Activated T-cell treated with anti-CD3 and anti-CD28 coated beads, Interleukin-2, amount 50 U/mL, for 24 hours (primary cell): ENCODE data around the gene NLRP6.
"Not testable (repeated sequence)": the region's sequence is repeated elsewhere in the genome, so short reads cannot be mapped to it uniquely, and the experiment has no call there.

Source experiments
- DNase-seq: peaks from one replicate; pipeline ENCODE4 v3.0.0-alpha.2; 2020
- H3K27ac Mint-ChIP-seq: 2 replicates; pipeline ENCODE4 v1.8.0; 2020; ENCODE audit warnings: mild to moderate bottlenecking, mixed read lengths
- H3K27me3 Mint-ChIP-seq: 2 replicates; pipeline ENCODE4 v1.8.0; 2020; ENCODE audit warnings: mixed read lengths
- H3K36me3 Mint-ChIP-seq: 2 replicates; pipeline ENCODE4 v1.8.0; 2020; ENCODE audit warnings: low read depth, mixed read lengths
- H3K4me1 Mint-ChIP-seq: 2 replicates; pipeline ENCODE4 v1.8.0; 2020; ENCODE audit warnings: low read depth, mixed read lengths
- H3K4me3 Mint-ChIP-seq: 2 replicates; pipeline ENCODE4 v1.8.0; 2020; ENCODE audit warnings: mild to moderate bottlenecking, moderate library complexity, mixed read lengths
- H3K9me3 Mint-ChIP-seq: 2 replicates; pipeline ENCODE4 v1.8.0; 2020; ENCODE audit warnings: mixed read lengths

The NLRP6 gene

DNA sequence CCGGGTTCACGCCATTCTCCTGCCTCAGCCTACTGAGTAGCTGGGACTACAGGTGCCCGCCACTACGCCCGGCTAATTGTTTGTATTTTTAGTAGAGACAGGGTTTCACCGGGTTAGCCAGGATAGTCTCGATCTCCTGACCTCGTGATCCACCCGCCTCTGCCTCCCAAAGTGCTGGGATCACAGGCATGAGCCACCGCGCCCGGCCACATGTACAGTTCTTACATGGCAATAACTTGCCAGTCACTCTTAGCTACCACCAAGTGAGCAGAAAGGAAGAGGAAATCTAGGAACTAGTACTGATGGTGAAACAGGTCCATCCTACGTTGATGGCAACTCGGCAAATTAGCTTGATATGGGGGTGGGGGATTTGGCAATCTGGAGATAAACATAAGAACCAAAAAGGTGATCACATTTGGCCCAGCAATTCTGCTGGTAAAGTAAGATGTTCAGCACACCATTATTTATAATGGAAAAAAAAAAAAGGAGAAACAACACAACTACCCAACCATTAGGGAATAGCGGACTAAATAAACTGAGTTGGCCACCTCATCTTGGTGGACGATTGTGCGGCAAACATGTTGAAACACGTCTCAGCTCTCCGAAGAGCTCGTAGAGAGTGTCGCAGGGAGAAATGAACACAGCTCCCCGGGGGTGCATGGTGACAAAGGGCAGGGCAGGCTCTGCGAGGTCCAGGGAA lies 5.3 kb downstream of the NLRP6 start:
- peaks cover 49% of the 10 kb centered on the region for H3K4me1 Mint-ChIP-seq
- peaks cover 2% of the 10 kb centered on the region for H3K36me3 Mint-ChIP-seq
- peak; percentile 34 for DNase-seq
- H3K27ac Mint-ChIP-seq, result peak overlapping the region; percentile 34
- no peak overlapping the region for H3K4me3 Mint-ChIP-seq
- no peaks in the 10 kb centered on the region for H3K9me3 Mint-ChIP-seq
- peaks cover 38% of the 10 kb centered on the region for H3K27me3 Mint-ChIP-seq

DNA sequence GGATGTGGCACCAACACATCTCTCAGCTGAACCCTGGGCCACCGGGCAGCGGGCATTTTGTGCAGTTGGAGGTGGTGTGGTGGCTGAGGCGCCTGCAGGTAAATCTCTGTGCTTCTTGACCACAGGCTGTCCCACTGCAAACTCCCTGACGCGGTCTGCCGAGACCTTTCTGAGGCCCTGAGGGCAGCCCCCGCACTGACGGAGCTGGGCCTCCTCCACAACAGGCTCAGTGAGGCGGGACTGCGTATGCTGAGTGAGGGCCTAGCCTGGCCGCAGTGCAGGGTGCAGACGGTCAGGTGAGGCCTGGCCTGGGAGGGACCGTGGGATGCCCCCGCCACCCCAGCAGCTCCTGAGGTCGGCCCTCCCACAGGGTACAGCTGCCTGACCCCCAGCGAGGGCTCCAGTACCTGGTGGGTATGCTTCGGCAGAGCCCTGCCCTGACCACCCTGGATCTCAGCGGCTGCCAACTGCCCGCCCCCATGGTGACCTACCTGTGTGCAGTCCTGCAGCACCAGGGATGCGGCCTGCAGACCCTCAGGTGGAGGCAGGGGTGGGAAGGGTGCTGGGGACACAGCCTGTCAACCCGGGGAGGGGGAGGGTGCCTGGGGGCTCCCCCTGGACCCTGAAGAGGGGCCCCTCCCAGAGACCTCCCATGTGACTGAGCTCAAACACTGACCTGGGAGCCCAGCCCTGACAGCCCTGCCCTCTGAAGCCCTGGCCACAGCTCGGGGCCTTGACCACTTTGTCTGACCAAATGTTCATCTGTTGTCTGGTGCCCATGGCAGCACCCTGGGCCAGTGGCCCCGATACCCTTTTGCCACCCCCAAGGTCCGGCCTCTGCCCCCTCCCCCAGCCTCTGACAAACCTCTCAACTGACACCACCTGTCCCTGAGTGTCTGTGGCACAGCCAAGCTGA lies 6.2 kb downstream of the NLRP6 start:
- Mint-ChIP-seq H3K27me3 (peaks cover 35% of the 10 kb centered on the region), H3K36me3 (peaks cover 2% of the 10 kb centered on the region), H3K9me3 (no peaks in the 10 kb centered on the region), H3K4me3 (no peak overlapping the region), H3K4me1 (peaks cover 47% of the 10 kb centered on the region), H3K27ac (no peak overlapping the region)
- peak; percentile 29 for DNase-seq

DNA sequence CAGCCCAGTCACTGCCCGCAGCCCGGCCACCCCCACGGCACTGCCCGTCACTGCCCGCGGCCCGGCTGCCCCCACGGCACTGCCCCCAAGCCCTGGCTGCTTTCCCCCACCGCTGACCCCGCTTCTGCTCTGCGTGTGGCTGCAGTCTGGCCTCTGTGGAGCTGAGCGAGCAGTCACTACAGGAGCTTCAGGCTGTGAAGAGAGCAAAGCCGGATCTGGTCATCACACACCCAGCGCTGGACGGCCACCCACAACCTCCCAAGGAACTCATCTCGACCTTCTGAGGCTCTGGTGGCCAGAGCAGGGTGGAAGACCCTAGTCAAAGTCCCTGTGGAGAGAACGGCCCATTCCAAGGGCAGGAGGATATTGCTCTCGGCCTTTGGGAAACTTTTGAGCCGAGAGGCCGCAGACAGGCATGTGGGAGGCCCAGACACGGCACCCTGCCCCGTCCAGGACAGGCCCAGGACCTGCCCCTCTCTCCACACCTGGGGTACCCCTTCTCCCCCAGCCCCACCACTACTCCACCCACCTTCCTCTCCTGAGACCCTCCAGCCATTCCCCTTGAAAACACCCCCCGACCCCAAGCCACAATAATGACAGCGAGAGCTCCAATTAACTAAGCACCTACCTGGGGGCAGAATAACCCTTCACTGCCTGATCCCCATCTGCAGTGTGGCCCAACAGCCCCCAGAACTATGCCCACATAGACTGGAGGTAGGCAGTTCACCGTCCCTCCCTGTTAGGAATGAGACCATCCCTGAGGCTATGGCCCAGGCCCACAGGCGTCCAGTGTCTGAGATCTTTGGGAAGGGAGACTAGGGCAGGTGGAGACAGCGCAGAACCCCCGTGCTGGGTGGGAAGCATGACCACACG lies 7.0 kb downstream of the NLRP6 start:
- Mint-ChIP-seq H3K27ac (no peak overlapping the region), H3K36me3 (peaks cover 2% of the 10 kb centered on the region), H3K27me3 (peaks cover 33% of the 10 kb centered on the region), H3K4me1 (peaks cover 51% of the 10 kb centered on the region), H3K4me3 (no peak overlapping the region), H3K9me3 (no peaks in the 10 kb centered on the region)
- peak; percentile 30 for DNase-seq

DNA sequence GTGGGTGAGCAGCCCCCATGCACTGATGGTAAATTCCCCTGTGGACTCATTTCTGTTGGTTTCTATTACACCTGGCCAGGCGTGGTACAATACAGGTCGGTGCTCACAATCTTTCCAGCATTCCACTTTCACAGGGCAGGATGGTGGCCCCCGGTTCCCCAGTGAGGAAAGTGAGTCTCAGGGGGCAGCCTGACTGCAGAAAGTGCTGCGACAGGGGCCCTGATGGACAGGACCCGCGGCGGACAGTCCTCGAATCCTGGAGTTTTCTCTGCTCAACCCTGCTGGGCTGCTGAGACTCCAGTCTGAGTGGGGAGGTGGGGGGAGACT lies 7.7 kb downstream of the NLRP6 start:
- Mint-ChIP-seq H3K36me3 (peaks cover 2% of the 10 kb centered on the region), H3K27me3 (peaks cover 30% of the 10 kb centered on the region), H3K4me3 (no peak overlapping the region), H3K27ac (no peak overlapping the region), H3K9me3 (no peaks in the 10 kb centered on the region), H3K4me1 (peaks cover 50% of the 10 kb centered on the region)
- peak; percentile 23 for DNase-seq

DNA sequence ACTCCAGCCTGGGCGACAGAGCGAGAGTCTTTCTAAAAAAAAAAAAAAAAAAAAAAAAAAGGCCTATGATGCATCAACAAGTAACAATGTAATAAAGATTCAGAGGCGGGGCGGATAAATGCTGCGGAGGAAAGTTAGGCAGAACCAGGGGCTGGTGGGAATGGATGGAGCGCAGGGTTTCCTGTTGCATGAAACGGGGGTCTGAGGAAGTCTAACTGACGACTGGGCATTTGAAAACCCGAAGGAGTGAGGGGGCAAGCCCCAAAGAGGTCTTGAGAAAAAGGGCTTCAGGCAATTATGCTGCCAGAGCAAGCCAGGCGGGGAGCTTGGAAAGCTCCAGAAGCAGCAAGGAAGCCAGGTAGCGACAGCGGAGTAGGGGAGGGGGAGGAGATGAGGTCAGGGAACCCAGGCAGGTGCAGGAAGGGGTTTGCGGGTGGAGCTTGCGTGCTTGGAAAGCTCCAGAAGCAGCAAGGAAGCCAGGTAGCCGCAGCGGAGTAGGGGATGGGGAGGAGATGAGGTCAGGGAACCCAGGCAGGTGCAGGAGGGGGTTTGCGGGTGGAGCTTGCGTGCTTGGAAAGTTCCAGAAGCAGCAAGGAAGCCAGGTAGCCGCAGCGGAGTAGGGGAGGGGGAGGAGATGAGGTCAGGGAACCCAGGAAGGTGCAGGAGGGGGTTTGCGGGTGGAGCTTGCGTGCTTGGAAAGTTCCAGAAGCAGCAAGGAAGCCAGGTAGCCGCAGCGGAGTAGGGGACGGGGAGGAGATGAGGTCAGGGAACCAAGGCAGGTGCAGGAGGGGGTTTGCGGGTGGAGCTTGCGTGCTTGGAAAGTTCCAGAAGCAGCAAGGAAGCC lies 9.0 kb downstream of the NLRP6 start:
- Mint-ChIP-seq H3K4me1 (peaks cover 37% of the 10 kb centered on the region), H3K27me3 (peaks cover 17% of the 10 kb centered on the region), H3K4me3 (peak overlapping the region; percentile 82), H3K27ac (peak overlapping the region; percentile 72)
- not testable (repeated sequence) for H3K9me3 Mint-ChIP-seq, H3K36me3 Mint-ChIP-seq
- peak; percentile 63 for DNase-seq

DNA sequence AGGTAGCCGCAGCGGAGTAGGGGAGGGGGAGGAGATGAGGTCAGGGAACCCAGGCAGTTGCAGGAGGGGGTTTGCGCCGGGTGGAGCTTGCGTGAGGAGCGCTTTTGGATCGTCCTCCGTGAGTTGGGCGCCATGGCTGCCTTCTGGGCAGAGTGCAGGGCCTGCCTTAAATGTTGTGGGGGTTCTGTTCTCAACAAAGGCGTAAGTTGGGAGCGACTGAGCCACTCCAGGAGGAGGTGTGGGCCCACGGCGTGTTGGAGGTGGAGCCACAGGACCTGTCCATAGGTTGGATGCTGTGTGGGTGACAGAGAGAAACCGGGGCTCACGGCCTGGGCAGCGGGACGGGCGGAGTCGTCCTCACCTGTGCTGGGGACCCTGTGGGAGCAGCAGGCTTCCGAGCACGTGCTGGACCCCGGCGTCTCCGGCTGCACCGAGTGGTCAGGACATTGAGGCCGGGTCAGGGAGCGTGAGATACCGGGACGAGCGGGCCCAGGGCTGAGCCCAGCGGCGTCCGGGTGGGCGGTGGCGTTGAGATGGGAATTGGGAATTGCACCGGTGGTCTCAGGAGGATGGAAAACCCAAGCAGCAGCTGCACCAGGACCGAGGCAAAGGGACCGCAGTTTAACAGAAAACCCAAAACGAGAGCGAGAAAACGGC lies 9.7 kb downstream of the NLRP6 start:
- Mint-ChIP-seq H3K4me3 (peak overlapping the region; percentile 82), H3K27ac (peak overlapping the region; percentile 92), H3K9me3 (no peaks in the 10 kb centered on the region), H3K4me1 (peaks cover 29% of the 10 kb centered on the region), H3K36me3 (peaks cover 8% of the 10 kb centered on the region), H3K27me3 (peaks cover 9% of the 10 kb centered on the region)
- DNase-seq, result peak; percentile 69

DNA sequence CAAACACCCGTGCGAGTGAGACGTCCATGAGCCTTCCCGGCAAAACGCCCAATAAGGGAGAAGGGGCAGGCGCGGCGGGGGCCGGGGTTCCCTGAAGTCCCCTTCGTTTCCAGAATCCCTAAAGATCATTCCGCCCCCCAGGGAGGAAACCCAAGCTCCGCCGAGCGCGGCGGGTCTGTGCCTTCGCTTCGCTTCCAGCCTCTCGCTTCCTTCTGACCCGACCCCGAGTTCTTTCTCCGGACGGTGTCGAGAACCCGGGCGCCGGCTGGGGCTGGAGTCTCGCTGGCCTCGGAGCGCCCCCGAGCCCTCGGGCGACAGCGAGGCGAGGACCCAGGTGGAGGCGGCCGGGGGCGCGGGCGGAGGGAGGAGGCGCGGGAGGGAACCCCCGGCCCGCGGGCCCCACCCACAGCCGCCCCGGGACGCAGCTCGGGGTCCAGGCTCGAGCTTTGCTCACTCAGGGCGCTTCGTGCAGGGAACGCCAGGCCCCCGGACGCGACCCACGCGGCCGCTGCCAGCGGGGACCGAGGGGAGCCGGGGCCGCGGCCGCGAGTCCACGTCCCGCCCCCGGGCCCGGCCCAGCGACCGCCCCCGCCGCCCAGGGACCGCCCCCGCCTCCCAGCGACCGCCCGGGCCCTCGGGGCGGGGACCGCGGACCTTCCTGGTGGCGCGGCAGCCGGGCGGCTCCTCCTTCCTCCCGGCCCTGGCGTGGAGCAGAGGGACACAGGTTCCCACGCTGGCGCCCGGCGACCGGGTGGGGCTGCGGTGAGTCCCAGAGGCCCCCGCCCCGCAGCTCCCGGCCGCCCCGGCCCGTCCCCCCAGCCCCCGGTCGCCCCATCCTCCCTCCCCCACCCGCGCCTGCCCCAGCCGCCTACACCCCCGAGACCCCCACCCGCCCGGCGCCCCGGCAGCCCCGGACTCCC lies 10.5 kb downstream of the NLRP6 start, which contains the start of gene PGGHG:
PGGHG (plus strand) TSS at position 649 of the 920 bp plus-strand sequence. CDS start 691 bp downstream, outside the sequence.
- peak; percentile 69 for DNase-seq
- H3K27ac Mint-ChIP-seq, result peak within 1 kb of the TSS; percentile 92
- H3K27me3 Mint-ChIP-seq, result peaks cover 8% of the 10 kb centered on the region
- peaks cover 11% of the 10 kb centered on the region for H3K36me3 Mint-ChIP-seq
- peaks cover 24% of the 10 kb centered on the region for H3K4me1 Mint-ChIP-seq
- peak within 1 kb of the TSS; percentile 82 for H3K4me3 Mint-ChIP-seq
- no peaks in the 10 kb centered on the region for H3K9me3 Mint-ChIP-seq

DNA sequence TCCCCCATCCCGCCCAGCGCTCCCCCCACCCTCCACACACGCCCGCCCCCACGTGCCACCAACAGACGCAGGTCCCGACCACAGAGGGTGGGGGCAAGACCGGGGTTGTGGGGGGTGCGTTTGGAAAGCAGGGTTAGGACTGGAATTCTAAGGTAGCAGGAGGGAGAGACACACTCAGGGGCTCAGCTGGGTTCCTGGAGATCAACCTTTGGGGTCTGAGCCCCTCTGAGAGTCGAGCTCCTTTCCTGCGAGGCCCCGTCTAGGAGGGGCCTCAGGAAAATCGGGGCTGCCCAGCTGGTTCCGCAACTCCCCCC lies 11.1 kb downstream of the NLRP6 start:
- peaks cover 8% of the 10 kb centered on the region for H3K27me3 Mint-ChIP-seq
- no peak overlapping the region for H3K27ac Mint-ChIP-seq
- H3K4me3 Mint-ChIP-seq, result peak overlapping the region; percentile 66
- DNase-seq, result peak; percentile 42
- peaks cover 13% of the 10 kb centered on the region for H3K36me3 Mint-ChIP-seq
- H3K4me1 Mint-ChIP-seq, result peaks cover 22% of the 10 kb centered on the region
- no peaks in the 10 kb centered on the region for H3K9me3 Mint-ChIP-seq

DNA sequence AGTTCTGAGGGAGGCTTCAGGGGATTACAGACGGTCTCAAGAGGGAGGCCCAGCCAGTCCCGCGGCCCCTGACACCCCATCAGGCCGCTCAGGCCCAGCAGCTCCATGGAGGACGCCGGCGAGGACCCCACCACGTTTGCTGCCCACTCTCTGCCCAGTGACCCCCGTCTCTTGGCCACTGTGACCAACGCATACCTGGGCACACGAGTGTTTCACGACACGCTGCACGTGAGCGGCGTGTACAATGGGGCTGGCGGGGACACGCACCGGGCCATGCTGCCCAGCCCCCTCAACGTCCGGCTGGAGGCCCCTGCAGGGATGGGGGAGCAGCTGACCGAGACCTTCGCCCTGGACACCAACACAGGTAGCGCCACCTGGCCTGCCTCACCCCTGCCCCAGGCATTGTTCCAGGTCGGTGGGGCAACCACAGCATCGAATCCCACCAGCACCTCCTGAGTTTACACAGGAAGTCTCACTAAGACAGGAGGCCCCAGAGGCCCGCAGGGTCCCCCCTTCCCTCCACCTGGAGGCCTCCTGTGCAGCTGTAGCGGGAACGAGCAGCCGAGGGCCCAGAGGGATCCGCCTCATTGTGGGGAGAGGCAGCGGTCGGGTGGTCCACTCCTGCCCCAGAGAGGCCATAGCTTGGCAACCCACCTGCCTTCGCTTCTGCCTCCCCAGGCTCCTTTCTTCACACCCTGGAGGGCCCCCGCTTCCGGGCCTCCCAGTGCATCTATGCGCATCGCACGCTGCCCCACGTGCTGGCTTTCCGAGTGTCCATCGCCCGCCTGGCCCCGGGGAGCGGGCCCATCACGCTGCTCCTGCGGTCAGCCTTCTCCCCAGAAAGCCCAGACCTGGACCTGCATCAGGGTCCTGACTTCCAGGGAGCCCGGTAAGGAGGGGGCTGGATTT lies 11.8 kb downstream of the NLRP6 start:
- no peak overlapping the region for H3K27ac Mint-ChIP-seq
- H3K27me3 Mint-ChIP-seq, result peaks cover 8% of the 10 kb centered on the region
- no peaks in the 10 kb centered on the region for H3K9me3 Mint-ChIP-seq

DNA sequence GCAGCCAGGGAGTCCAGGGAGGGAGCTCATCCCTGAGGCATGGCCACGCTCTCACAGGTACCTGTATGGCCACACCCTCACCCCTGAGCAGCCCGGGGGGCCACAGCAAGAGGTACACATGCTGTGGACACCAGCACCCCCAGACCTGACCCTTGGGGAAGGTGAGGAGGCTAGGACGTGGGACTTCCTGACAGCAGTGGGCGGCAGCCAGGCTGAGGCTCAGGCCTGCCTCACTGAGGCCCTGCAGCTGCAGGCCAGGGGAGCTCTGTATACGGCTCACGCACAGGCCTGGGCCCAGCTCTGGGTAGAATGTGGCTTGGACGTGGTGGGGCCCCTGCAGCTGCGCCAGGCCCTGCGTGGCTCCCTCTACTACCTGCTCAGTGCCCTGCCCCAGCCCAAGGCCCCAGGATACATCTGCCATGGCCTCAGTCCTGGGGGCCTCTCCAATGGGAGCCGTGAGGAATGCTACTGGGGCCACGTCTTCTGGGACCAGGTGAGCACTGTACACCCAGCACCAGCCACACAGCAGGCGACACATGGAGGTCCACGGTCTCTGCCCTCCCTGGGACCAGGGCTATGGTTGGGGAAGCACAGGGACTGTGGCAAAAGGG lies 12.5 kb downstream of the NLRP6 start:
- H3K27me3 Mint-ChIP-seq, result peaks cover 8% of the 10 kb centered on the region
- H3K4me1 Mint-ChIP-seq, result peaks cover 22% of the 10 kb centered on the region
- H3K36me3 Mint-ChIP-seq, result peaks cover 15% of the 10 kb centered on the region
- H3K9me3 Mint-ChIP-seq, result no peaks in the 10 kb centered on the region
- peak overlapping the region; percentile 31 for H3K4me3 Mint-ChIP-seq
- no peak overlapping the region for H3K27ac Mint-ChIP-seq
- peak; percentile 33 for DNase-seq

More for the DNA sequence above, 11.8 kb downstream of the NLRP6 start:
- DNase-seq, result peak; percentile 43
- H3K4me3 Mint-ChIP-seq, result peak overlapping the region; percentile 66
- H3K36me3 Mint-ChIP-seq, result peaks cover 15% of the 10 kb centered on the region
- H3K4me1 Mint-ChIP-seq, result peaks cover 22% of the 10 kb centered on the region

DNA sequence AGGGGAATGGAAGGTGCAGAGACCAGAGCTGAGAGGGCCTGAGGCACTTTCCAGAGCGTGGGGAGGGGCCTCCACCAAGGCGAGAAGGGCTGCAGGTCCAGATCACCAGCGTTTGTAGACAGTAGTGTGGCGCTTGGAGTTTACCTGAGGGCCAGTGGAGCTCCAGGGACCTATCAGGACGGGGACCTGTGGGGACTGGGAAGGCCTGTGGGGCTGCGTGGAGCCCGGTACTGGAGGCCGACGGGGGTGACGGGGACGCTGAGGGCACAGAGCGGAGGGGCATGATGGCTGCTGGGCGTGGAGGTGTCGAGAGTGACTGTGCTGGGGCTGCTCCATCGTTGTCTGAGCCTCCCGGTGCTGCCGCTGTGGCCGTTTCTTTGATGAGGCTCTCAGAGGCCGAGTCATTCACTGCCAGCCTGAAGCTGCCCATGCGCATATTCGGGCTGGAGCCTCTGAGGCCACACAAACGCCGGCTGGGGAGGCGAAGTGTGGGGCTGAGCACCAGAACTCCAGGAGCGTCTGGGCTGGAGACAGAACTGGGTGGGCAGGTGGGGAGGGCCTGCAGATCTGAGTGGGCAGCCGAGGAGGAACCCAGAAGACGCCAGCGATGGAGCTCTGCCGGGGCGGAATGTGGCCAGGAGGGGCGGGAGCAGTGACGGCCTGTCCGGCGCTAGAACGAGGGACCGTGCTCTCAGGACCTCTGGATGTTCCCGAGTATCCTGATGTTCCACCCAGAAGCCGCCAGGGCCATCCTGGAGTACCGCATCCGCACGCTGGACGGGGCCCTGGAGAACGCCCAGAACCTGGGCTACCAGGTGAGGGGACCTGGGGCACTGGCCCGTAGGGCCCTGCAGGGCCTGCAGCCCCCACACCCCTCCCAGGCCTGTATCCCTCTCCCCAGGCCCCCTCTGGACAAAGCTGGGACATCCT lies 13.3 kb downstream of the NLRP6 start:
- DNase-seq, result peak; percentile 24
- H3K9me3 Mint-ChIP-seq, result no peaks in the 10 kb centered on the region
- peaks cover 22% of the 10 kb centered on the region for H3K4me1 Mint-ChIP-seq
- no peak overlapping the region for H3K4me3 Mint-ChIP-seq
- H3K36me3 Mint-ChIP-seq, result peaks cover 15% of the 10 kb centered on the region
- H3K27me3 Mint-ChIP-seq, result peaks cover 8% of the 10 kb centered on the region
- H3K27ac Mint-ChIP-seq, result peak overlapping the region; percentile 12
